IPS-15b (cell line): ENCODE data around the gene STK26.
"Not testable (repeated sequence)": the region's sequence is repeated elsewhere in the genome, so short reads cannot be mapped to it uniquely, and the experiment has no call there.

Experiments used
- H3K27me3 ChIP-seq: one replicate; pipeline ENCODE4 v1.6.1; 2013; ENCODE audit warnings: low read length; ENCODE audit not compliant: control insufficient read depth, insufficient read depth
- H3K36me3 ChIP-seq: one replicate; pipeline ENCODE4 v1.6.1; 2013; ENCODE audit warnings: low read length; ENCODE audit not compliant: control insufficient read depth, insufficient read depth
- H3K4me1 ChIP-seq: one replicate; pipeline ENCODE4 v1.6.1; 2013; ENCODE audit warnings: mild to moderate bottlenecking, low read length; ENCODE audit not compliant: control insufficient read depth, insufficient read depth
- H3K4me3 ChIP-seq: one replicate; pipeline ENCODE4 v1.5.1; 2013; ENCODE audit warnings: low read depth, low read length
- H3K9ac ChIP-seq: one replicate; pipeline ENCODE4 v1.6.1; 2013; ENCODE audit warnings: low read depth, mild to moderate bottlenecking, low read length
- H3K9me3 ChIP-seq: one replicate; pipeline ENCODE4 v1.6.1; 2013; ENCODE audit warnings: mild to moderate bottlenecking, low read length; ENCODE audit not compliant: control insufficient read depth, insufficient read depth

Gene STK26

DNA sequence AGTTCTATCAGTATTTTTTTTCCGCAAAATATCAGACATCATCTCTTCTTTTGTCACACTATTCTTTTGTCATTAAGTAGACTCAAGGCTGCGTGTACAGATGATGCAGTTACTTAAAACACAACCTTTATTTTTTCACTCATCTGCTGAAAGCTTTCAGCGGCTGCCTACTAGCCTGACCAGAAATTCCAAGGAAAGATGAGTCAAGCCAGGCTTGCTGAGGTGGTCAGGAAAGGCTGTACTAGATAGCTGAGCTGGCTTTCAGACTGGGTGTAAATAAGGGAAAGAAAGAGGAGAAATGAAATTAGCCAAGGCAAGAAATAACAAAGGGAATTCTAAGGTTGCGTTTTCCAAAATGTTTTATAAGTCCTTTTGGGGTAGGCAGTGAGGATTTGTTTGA lies 17.9 kb downstream of the STK26 start:
- Histone ChIP-seq H3K36me3 (no peaks in the 10 kb centered on the region), H3K4me1 (peaks cover 43% of the 10 kb centered on the region), H3K4me3 (no peak overlapping the region), H3K9ac (no peak overlapping the region), H3K9me3 (no peaks in the 10 kb centered on the region), H3K27me3 (no peaks in the 10 kb centered on the region)

DNA sequence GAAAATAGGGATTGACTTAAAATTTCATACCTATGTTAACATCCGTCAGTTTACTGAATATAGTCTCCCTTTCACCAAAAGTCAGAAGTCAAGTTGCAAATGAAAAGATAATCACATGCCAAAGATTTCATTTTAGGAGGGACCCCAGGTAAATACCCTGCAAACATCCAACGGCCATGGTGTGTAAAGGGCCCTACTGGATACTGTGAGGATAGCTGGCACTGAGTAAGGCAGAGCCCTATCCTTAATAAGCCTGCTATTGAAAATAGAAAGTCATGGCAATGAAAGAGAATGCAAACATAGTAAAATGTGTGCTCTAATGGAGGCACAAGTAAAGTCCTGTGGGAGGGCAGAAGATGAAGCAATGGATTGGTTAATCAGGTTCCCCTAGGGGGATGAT lies 20.9 kb downstream of the STK26 start:
- Histone ChIP-seq H3K9me3 (no peaks in the 10 kb centered on the region), H3K36me3 (no peaks in the 10 kb centered on the region), H3K4me3 (no peak overlapping the region), H3K4me1 (peaks cover 39% of the 10 kb centered on the region), H3K9ac (no peak overlapping the region), H3K27me3 (no peaks in the 10 kb centered on the region)

DNA sequence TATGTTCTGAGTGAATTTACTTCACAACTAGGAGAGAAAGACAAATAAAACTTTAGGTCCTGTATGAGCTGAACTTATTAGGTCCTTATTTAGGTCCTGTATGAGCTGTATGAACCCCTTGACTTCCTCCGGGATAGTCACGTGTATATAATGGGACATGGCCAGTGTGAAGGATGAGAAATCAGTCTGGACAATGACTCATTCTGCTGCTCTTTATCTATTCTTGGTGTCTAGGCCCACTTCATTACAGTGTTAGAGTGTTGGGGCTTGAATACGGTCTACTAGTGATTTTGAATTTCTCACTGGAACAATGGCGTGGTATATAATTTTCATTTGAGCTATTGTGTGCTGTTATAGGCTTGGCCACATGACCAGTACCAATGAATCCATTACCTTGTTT lies 21.9 kb downstream of the STK26 start:
- Histone ChIP-seq H3K4me3 (no peak overlapping the region), H3K4me1 (peaks cover 38% of the 10 kb centered on the region), H3K9ac (no peak overlapping the region), H3K9me3 (no peaks in the 10 kb centered on the region), H3K36me3 (no peaks in the 10 kb centered on the region), H3K27me3 (no peaks in the 10 kb centered on the region)

DNA sequence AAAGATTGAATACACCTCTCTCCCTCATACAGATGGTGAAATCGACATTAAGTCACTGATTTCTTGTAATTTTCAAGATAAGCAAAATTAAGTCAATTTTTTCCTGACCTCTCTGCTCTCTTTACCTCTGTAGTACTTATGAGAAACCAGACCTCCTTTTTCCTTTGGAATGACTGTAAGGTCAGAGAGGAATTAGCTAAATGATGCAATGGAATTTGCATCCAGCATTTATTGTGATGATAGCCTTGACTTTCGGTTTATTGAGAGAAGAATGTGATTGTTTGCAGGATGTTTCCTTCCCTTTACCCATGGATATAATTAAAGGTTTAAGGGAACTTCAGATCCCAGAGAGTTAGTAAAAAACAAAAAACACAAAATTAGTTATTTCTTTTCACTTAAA lies 22.4 kb downstream of the STK26 start:
- H3K36me3 ChIP-seq: no peaks in the 10 kb centered on the region
- no peak overlapping the region for H3K9ac ChIP-seq
- no peak overlapping the region for H3K4me3 ChIP-seq
- no peaks in the 10 kb centered on the region for H3K9me3 ChIP-seq
- H3K27me3 ChIP-seq: no peaks in the 10 kb centered on the region
- peaks cover 33% of the 10 kb centered on the region for H3K4me1 ChIP-seq

DNA sequence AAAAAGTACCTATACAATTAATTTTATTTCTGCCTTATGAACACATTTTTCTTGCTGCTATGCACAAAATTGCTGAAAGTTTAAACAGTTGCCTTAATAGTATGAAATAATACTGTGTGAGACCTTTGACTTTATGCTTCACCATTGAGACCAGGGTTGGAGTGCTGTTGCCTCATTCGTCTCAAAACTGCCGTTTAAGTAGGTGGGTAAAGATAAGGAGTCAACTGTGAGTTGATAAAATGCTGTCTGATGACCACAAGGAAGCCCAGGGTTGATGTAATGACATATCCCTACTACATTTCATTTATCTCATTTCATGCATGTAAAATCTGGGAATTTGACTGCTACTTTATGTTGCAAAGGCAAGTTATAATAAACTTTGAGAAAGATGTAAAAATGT lies 23.4 kb downstream of the STK26 start:
- Histone ChIP-seq H3K36me3 (no peaks in the 10 kb centered on the region), H3K27me3 (no peaks in the 10 kb centered on the region), H3K4me3 (no peak overlapping the region), H3K9me3 (no peaks in the 10 kb centered on the region), H3K4me1 (peaks cover 23% of the 10 kb centered on the region), H3K9ac (no peak overlapping the region)

DNA sequence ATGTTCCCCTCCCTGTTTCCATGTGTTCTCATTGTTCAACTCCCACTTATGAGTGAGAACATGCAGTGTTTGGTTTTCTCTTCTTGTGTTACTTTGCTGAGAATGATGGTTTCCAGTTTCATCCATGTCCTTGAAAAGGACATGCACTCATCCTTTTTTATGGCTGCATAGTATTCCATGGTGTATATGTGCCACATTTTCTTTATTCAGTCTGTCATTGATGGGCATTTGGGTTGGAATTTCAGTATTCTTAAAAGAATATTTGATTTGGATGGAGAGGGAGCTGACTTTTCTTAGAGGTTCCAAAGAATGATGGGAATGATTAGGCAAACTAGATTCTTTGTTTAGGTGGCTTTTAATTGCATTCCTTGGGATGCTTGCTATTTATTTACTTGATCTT lies 28.7 kb downstream of the STK26 start:
- not testable (repeated sequence) for H3K9me3 ChIP-seq, H3K4me3 ChIP-seq, H3K9ac ChIP-seq, H3K4me1 ChIP-seq, H3K27me3 ChIP-seq, H3K36me3 ChIP-seq

DNA sequence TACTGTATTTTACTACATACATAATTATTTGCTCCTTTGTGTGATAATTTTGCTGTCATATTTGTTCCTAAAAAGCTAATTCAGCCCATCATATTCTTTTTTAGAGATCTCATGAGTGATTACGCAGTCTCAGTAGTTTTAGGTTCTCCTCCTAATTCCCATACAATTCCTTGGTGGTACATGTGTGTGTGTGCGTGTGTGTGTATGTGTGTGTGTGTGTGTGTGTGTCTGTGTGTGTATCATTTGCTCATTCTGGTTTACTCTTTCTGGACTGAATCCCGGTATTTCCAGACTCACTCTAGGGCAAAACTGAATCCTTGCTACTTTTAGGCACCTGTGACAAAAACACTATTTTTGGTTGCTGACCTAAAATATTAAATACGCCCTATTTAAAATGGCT lies 34.9 kb downstream of the STK26 start:
- Histone ChIP-seq H3K4me3 (no peak overlapping the region), H3K9ac (no peak overlapping the region), H3K4me1 (no peaks in the 10 kb centered on the region), H3K36me3 (no peaks in the 10 kb centered on the region), H3K9me3 (no peaks in the 10 kb centered on the region), H3K27me3 (no peaks in the 10 kb centered on the region)

DNA sequence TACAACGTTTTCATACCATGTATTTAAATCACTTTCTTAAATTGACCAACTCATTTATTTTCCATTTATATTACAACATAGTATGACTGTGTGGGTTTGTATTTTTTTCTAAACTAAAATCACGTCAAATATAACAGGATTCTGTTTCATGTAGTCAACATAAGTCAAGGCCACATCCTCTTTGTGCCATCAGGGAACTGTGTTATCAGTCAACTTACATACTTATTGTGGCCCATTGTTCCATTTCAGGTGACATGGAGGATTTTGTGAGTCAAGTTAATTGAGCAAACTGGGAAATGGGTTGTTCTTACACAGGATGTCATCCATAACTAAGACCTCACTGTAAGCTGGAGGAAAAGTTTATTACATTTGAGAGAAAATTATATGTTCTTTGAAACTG lies 35.9 kb downstream of the STK26 start:
- H3K9me3 ChIP-seq: no peaks in the 10 kb centered on the region
- no peaks in the 10 kb centered on the region for H3K4me1 ChIP-seq
- no peak overlapping the region for H3K4me3 ChIP-seq
- no peak overlapping the region for H3K9ac ChIP-seq
- H3K27me3 ChIP-seq: no peaks in the 10 kb centered on the region
- no peaks in the 10 kb centered on the region for H3K36me3 ChIP-seq

DNA sequence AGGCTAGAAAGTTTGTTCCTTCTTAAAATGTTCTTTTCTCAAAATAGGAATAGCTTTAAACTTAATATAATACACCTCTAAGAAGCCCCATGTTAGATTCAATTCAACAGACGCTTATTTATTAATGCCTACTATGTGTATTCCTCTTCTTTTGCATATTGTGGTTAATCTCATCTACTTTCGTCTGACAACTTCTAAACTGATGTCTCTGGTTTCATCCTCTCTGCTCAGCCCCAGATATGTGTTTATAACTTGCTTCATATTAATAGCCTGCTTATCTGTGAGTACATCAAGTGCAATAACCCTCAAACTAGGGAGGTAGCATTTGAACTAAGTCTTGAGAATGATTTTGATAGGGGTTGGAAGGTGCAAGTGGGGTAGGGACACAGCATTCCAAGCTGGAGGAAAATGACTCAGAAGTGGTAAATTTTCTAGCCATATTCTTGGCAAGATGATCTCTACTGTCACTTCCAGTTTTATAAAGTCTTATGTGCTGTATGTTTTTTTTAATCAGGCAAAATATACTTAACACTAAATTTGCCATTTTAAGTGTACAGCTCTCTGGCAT lies 37.0 kb downstream of the STK26 start:
- no peaks in the 10 kb centered on the region for H3K9me3 ChIP-seq
- H3K4me1 ChIP-seq: no peaks in the 10 kb centered on the region
- H3K27me3 ChIP-seq: no peaks in the 10 kb centered on the region
- no peak overlapping the region for H3K4me3 ChIP-seq
- H3K9ac ChIP-seq: no peak overlapping the region
- no peaks in the 10 kb centered on the region for H3K36me3 ChIP-seq

DNA sequence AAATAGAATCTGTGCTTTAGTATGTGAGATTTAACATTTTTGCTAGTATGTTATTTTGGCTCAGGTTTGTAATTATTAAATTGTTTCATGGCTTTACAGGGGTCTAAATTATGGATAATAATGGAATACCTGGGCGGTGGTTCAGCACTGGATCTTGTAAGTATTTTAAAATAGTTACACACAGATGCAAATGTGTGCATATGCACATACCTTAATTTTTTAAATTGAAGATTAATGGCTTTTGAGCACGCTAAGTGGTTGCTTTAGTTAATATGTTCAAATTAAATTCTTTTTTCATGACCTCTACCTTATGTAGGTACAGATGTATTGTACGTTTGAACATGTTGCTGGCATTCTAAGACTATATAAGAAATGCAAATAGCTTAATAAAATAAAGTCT lies 40.2 kb downstream of the STK26 start:
- H3K9ac ChIP-seq: no peak overlapping the region
- H3K4me3 ChIP-seq: no peak overlapping the region
- no peaks in the 10 kb centered on the region for H3K27me3 ChIP-seq
- H3K9me3 ChIP-seq: no peaks in the 10 kb centered on the region
- H3K4me1 ChIP-seq: no peaks in the 10 kb centered on the region
- H3K36me3 ChIP-seq: peaks cover 1% of the 10 kb centered on the region

DNA sequence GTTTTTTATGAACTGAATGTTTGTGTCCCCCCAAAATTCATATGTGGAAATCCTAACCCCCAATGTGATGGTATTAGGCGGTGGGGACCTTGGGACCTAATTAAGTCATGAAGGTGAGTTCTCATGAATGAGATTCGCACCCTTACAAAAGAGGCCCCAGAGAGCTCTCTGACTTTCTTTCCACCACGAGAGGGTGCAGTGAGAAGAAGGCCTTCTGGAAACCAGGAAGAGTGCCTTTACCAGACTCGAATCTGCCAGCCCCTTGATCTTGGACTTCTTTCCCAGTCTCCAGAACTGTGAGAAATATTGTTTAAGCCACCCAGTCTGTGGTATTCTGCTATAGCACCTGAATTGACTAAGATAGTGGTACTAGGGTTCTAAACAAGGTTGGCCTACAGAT lies 40.8 kb downstream of the STK26 start:
- Histone ChIP-seq H3K9ac (no peak overlapping the region), H3K4me1 (no peaks in the 10 kb centered on the region), H3K27me3 (no peaks in the 10 kb centered on the region), H3K36me3 (peaks cover 6% of the 10 kb centered on the region), H3K4me3 (no peak overlapping the region), H3K9me3 (no peaks in the 10 kb centered on the region)

DNA sequence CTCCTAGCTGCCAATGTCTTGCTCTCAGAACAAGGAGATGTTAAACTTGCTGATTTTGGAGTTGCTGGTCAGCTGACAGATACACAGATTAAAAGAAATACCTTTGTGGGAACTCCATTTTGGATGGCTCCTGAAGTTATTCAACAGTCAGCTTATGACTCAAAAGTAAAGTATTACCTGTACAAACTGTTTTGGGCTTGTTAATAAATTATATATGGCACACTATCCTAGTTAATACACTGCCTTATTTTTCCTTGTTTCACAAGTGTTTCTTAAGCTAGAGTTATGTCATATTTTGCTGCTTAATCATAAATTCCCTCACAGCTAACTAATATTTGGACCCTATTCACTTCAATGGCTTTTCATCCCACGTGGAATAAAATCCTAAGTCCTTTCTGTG lies 45.3 kb downstream of the STK26 start:
- Histone ChIP-seq H3K4me3 (no peak overlapping the region), H3K9ac (no peak overlapping the region), H3K4me1 (no peaks in the 10 kb centered on the region), H3K9me3 (no peaks in the 10 kb centered on the region), H3K36me3 (peaks cover 6% of the 10 kb centered on the region), H3K27me3 (no peaks in the 10 kb centered on the region)

DNA sequence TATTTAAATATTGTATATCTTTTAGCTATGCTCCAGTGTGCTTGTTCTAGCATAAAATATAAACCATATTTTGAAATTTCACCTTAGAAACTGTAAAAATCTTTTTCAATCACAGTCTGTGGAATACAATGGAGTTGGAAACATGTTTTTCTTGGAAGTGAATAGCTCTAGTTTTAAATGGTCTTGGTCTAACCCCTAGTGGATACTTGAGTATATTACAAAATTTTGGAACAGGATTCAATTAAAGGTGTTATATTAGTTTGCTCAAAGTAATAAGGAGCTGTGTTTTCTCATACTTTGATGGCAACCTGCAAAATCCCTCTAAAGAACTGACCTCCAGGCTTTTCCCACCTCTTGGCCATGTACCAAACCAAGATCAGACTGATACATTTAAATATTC lies 48.2 kb downstream of the STK26 start:
- H3K9ac ChIP-seq: no peak overlapping the region
- peaks cover 6% of the 10 kb centered on the region for H3K36me3 ChIP-seq
- no peaks in the 10 kb centered on the region for H3K9me3 ChIP-seq
- no peaks in the 10 kb centered on the region for H3K4me1 ChIP-seq
- no peak overlapping the region for H3K4me3 ChIP-seq
- no peaks in the 10 kb centered on the region for H3K27me3 ChIP-seq
